HUDEP-2 (cell line): Measurements from ENCODE around the gene SECTM1.

Source experiments
- DNase-seq, 76 experiments: peaks; one replicate each; lab custom pipeline; 2025; ENCODE audit not compliant: unreplicated experiment in 76 of 76; lab: John Stamatoyannopoulos, UW

The SECTM1 gene

GRCh38 chr17:82330322-82331239 lies 3.0 kb downstream of the SECTM1 start:
- DNase-seq: peak in 26 of 76 experiments; percentile 5 to 61 (median 34)

GRCh38 chr17:82329683-82330321 lies 3.8 kb downstream of the SECTM1 start:
- DNase-seq: no peak

- no peak for DNase-seq
These were observed 4.5 kb downstream of the SECTM1 start for GRCh38 chr17:82328994-82329507.

- DNase-seq: peak in 31 of 76 experiments; percentile 4 to 62 (median 27)
These were observed 5.2 kb downstream of the SECTM1 start for GRCh38 chr17:82328141-82328993.

- DNase-seq: no peak
These were observed 5.8 kb downstream of the SECTM1 start for GRCh38 chr17:82327757-82328140.

GRCh38 chr17:82327289-82327688 lies 6.3 kb downstream of the SECTM1 start:
- DNase-seq: no peak

- no peak for DNase-seq
These were observed 8.0 kb downstream of the SECTM1 start for GRCh38 chr17:82325286-82326180.

GRCh38 chr17:82324566-82325285 lies 8.8 kb downstream of the SECTM1 start:
- peak in 1 of 76 experiments; percentile 14 for DNase-seq

GRCh38 chr17:82323514-82324234 lies 9.9 kb downstream of the SECTM1 start:
- peak in 4 of 76 experiments; percentile 17 to 57 (median 29) for DNase-seq

- no peak for DNase-seq
These were observed 10.8 kb downstream of the SECTM1 start for GRCh38 chr17:82322526-82323453.

- no peak for DNase-seq
These were observed 11.6 kb downstream of the SECTM1 start for GRCh38 chr17:82321947-82322466.

GRCh38 chr17:82320956-82321927 lies 12.3 kb downstream of the SECTM1 start:
- DNase-seq: peak in 6 of 76 experiments; percentile 3 to 42 (median 16)

- DNase-seq: no peak
These were observed 13.3 kb downstream of the SECTM1 start for GRCh38 chr17:82320140-82320840.

- no peak for DNase-seq
These were observed 13.9 kb downstream of the SECTM1 start for GRCh38 chr17:82319619-82320062.
